HG03558 (cell line): ENCODE measurements around the gene NAA10.

Source experiments
- ATAC-seq: cut with Tn5 transposase; IDR thresholded peaks from one replicate; pipeline ENCODE4 v1.9.1; 2021; ENCODE audit warnings: moderate number of reproducible peaks; ENCODE audit not compliant: unreplicated experiment; ENCODE audit errors: extremely low read depth

The NAA10 gene

DNA sequence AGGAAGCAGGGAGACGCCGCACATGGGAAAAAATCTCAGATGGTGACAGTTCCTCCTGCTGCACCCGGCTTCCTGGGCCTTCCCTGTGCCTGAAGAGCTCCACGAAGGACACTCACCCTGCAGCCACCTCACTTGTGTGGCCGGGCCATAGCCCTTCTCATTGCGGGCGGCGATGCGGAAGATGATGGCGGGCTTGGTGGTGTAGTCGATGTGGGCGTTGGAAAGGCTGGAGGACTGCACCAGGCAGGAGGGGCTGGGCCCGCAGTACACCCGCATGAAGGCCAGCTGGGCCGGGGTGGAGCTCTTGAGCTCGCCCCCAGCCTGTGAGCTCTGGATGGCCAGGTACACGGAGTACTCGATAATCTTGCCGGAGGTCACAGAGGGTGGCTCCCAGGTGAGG is 15.3 kb upstream of the NAA10 start:
- no peak for ATAC-seq

DNA sequence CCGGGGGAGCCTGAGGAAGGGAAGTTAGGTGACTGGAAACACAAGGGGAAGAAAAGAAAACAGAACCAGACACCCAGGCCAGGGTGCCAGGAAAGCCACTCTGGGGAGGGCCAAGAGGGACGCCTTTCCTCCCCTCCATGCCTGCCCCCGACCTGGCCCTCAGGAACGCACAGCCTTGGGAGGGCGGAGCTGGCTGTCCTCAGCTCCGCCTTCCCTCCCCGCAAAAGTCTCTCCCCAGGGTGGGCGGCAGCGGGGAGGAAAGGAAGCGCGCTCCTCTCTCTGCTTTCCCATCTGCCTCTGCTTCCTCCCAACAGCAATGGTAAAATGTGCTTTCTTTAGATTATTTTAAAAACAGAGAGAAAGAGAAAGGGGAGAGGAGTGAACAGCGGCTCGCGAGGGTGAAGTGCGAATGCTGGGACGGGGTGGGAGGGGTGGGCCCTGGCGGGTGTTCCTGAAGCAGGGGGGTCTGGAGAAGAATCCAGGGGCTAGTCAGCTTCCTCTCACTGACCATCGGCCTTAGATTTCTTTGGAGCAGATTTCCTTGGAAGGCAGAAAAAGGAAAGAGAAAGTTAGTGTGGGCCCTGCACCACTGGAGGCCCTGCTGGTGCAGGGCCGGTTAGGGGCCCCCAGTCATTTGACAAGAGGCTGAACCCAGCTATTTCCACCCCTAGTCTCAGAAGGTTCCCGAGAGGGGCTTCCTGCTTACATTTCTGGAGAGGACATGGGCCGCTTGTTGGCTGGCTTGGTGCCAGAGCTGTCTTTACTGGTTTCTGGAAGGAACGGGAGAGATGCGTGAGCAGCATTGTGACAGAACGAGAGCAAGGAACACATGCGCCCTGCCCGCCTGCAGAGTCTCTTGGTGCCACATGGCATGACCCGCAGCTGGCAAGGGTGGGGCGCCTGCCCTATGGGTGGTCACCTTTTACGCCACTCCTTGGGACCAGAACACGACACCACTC is 14.3 kb upstream of the NAA10 start:
- ATAC-seq: no peak

DNA sequence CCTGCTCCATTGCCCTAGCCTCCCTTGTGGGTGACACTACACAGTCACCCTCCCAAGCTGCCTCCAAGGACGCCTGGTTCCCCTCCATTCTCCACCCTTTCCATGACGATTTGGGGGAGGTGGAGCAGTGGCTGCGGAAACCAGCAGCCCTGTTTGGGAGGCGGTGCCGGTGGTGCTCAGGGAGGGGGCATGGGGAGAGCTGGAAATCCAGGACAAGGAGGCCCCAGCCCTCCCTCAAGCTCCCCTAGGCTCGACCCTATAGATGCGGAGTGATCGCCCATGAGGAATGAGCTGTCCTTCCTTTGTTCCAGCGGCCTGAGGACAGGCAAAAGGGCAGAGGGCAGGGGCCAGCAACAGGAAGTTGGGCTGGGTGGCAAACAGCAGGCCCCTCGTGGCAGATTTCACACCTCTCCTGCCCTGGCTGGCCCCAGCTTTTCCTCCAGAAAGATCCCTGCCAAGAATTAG is 13.2 kb upstream of the NAA10 start:
- ATAC-seq: no peak

DNA sequence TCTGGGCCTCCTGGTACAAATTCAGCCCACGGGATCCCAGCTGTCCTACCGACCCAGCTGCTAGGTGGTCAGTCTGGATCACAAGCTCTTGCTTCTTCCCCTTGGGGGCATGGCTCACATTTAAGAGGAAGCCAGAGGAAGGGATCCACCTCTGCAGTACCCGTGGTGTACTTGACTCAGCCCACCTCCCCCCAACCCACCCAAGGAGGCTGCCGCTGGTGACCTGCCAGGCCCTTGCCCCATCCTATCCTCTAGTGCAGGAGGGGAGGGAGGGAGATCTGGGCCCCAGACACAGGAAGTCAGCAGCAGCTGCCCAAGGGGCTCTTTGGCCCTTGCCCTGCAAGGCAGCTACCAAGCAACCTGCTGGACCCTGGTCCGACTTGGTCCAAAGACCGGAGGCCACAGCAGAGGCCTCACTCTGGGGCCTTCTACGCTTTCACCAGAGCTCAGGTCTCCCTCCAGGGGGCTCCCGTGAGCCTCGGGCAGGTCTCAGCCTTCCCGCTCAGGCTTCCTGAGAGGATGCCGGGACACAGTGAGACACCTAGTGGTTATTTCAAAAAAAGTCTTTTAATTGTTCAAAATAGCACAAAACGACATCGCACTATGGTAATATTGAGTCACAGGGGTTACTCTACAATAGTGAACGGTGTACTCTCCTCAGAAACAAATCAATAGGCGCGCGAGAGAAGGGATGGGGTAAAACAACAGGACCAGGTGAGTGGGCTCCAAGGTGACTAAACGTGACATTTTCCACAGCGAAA is 12.4 kb upstream of the NAA10 start:
- peak; percentile 50 for ATAC-seq

DNA sequence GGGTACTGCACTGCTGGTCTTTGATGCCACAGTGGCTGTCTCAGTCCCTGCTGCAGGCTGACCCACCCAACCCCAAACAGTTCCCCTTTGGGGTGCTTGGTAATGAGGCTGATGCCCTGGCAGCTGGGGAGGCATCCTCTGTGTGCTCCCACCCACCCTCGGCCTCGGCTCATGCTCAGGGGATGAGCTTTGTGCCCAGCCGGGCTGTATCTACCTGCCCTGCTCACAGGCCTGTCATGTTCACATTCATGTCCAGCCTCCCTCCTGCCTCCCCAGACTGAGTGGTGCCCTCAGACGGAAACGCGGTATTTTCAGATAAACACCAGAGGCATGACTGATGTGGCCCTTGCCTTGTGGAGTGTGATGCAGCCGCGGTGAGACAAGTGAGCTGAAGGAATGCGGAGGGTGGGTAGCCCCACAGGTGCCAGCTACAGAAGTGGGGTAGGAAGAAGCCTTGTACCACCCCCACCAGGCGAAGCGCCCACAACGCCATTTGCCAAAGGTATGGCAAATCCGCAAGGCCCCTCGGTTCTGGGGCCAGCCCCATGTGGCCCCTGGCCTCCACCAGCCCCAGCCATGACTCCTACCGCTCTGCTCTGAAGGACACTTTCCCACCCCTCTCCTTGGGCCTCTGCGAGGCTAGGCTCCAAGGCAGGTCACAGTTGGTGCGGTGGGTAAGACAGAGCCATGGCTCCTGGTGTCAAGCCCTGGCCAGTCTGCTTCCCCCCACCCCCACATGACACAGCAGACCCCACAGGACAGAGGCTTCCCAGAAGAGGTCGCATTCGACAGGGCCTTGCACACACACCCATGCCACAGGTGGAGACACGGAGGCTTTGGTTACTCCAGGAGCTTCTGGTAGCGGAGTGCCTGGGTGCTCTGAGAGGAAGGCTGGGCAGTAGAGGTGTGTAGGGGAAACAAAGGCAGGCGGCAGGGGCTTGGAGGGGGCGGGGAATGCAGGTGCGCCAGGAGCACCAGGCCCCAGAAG is 11.4 kb upstream of the NAA10 start:
- no peak for ATAC-seq

DNA sequence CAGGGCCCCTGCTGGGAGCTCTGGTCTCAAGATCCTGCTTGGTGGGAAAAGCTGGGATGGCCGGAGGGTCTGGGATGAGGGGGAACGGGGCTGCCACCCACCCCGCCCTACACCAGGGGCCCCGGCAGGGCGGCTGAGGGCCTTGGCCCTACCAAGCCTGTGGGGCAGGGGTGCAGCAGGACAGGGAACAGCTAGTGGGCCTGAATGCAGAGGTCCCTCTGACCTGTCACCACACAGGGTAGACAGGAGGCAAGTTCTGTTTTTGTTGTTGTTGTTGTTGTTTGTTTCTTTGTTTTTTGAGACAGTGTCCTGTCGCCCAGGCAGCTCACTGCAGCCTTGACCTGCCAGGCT is 9.9 kb upstream of the NAA10 start:
- no peak for ATAC-seq

DNA sequence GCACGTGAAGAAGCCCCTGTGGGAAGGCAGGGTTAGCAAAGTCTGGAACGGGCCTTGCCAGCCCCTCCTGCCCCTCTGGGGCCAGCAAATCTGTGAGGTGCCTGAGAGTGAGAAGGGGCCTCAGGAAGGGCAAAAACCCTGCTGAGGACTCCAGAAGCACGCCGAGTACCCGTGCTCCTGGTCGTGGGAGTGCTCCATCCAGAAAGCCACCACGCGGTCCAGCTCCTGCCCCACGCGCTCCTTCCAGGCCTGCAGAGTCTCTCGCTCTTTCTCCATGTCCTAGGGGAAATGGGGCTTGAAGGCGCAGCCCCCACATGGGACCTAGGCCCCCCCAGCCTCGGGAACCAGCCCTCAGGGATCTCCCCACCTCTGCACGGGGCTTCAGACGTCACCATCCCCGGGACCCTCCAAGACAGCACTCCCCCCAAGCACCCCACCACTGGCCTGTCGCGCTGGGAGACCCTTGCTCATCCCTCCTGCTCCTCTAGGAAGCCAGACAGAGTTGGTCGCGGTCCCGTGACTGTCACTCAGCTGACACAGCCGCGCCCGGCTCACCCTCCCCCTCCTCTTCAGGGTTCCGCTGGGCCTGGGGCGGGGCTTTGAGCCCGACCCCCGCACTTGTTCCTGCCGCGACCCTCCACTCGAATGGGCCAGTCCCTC is 9.4 kb upstream of the NAA10 start, which contains the start of gene RENBP:
RENBP (minus strand) TSS at position 504 of the 660 bp plus-strand sequence; CDS start at position 471, 33 bp downstream.
- ATAC-seq: no peak

DNA sequence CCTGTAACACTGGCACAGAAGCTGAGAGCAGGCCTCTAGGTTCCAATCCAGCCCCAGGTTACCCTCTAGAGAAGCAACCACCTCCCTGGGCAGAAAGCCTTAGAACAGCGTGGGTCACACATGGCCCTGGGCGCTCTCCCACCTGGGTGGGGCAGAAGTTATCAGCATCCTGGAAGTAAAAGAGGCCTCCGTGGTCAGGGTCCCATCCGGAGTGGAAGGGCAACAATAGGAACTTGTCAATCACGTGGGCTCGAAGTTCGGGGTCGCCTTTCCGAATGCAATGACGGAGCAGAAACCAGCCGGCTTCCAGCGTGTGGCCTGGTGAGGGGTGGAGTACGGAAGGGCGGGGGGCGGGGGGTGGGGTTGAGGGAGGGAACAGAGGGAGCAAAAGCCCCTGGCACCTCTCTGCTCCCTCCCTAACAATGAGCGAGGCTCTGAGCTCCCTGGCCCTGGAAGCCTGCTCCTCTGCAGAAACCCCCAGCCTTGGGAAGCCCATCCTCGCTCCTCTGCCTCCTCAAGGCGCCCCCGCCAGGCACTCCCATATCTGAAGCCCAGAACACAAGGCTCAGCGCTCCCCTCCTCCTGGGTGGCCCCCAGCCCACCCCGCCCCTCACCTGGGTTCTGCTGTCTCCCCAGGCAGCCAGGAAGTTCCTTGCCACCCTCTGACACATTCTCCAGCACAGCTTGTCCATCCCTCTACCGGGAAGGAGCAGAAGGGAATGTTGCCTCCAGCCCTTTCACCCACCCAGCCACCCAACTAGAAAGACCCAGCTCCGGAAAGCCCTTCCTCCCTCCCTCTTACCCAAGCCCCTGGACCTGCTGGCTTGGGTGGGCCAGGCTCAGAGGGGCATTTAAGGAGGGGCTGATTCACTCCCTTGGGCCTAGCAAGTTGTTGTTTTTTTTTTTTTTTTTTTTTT is 6.8 kb upstream of the NAA10 start:
- ATAC-seq: no peak

DNA sequence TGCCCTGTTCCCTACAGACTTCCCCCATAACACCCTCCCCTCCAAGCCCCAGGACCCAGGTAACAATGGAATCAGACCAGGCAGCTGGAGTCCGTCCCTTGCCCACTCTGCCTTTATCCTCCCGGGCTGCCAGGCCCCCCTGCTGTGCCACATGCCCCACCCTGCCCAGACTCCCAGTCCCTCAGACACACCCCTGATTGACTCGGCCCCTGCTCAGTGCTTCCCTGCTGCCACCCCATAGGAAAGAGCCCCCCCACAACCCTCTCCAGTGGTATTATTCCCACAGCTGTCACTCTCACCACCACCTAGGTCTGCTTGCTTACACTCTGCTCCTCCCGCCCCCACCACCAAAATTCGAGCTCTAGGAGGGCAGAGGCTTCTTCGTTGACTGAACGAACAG is 4.7 kb upstream of the NAA10 start:
- ATAC-seq: no peak

DNA sequence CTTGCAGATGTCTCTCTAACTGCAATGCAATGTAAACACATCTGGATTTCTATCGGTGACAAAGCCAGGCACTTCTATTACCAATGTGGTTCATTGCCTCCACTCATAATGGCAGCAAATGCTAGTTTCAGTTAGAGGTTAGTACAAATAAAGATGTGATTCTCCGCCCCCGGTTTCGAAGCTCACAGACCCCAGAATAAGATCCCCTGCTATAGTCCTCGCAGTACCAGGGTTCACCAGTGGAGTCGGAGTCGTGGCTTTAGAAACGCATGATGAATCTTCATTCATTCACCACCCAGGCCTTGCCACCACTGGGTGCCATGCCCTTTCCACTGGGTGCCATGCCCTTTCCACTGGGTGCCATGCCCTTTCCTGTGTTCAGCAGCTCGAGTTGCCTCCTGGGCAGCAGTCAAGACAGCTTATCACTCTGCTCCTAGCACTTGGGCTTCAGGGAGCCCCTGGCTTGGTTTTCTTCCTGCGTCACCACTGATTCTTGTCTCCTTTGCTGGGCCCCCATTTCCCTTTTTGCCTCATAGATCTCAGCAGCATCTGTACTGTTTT is 3.5 kb upstream of the NAA10 start:
- no peak for ATAC-seq

DNA sequence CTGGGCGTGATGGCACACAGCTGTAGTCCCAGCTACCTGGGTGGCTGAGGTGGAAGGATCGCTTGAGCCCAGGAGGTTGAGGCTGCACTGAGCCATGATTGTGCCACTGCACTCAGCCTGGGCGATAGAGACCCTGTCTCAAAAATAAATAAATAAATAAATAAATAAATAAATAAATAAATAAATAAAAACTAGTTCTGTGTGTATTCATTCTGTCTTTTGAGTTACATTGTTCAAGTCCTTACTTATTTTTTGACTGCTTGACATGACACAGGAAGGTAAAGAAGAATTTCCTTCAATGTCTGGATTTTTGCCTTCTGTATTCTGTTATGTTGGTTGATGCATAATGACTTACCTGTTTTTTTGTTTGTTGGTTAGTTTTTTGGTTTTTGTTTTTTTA is 2.2 kb upstream of the NAA10 start:
- no peak for ATAC-seq

DNA sequence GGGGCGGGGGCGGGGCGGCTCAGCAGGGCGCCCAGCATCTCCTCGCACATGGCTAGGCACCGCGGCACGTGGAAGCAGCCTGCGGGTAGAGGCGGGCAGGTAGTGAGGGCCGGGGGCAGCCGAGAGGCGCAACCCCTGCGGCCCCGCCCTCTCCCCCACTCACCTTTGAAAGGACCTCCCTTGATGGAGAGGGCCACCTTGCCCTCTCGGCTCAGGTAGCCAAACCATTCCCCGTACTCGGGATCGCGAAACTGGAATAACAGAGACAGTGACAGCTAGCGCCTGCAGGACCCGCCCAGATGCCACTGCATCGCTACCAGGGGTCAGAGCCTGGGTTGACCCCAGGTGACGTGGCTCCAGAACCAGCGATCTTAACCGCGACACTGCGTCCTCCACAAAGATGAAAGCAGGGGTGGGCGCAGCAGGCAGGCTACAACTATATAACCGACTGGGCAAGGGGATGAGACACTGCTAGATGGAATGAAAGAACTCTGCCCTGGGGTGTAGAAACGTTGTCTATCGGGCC is 552 bp upstream of the NAA10 start:
- no peak for ATAC-seq

DNA sequence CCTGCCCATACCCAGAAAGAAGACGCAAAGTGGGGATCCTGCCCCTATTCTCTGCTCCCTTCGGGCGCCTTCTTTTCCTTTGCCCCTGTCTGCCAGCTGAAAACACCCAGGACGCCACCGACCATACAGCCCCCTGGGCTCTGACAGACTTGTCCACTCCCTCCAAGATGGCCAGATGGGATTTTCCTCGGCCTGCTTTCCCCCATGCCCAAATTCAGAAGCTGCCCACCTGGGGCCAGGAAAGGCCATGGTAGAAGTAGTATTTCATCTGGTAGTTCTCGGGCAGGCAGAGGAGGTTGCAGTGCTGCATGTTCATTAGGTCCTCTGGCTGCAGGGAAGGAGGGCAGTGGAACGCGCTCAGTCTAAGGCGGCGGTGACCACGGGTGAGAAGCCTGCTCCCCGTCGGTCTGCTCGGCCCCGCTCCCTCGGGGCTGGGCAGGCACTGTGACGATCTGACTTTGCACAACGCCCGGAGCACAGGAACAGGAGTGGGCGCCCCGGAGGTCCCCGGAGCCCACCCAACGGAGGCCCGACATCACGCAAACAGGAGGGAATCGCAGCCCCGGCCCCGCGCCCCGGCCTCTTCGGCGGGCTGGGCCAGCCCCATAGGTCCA is 582 bp downstream of the NAA10 start:
- no peak for ATAC-seq

DNA sequence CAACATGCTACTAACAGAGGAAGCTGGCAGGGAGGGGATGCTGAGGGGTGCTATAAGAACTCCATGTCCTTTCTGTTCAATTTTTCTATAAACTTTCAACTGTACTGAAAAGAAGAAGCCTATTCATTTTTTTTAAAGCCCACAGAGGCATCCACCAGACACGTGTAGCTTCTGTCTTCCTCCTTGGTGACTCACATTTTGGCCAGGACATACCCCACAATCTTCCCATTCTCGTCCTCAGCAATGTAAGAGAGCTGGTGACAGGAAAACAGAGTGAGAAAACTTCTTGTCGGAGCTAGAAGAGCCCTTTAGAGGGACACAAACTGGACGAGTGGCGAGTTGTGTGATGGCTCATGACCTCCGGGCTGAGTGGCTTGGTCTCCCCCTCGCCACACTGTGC is 1.1 kb downstream of the NAA10 start:
- ATAC-seq: no peak

DNA sequence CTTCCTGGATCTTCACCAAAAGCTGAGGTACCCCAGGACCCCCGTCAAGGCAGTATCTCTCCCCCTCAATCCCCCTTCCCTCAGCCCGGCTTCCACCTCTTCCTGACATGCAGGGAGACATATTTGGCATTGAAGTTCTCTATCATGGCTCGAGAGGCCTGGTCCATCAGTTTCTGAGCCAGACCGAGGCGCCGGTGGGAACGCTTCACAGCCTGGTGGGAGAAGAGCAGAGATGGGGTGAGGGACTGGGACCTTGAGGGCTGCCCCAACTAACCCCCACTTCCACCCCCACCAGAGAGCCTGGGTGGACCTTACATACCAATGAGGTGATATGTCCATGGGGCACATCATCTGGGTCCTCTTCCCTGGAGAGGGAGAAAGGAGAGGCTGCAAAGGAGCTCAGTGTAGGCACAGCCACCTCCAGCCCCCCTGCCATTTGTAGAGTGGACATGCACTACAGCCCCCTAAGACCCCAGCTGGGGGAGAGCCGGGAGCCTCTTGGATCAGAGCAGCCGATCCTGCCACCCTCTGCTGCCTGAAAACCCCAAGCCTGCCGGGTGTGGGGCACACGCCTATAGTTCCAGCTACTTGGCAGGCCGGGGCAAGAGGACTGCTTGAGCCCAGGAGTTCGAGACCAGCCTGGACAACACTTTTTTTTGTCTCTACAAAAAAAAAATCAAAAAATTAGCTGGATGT is 2.5 kb downstream of the NAA10 start:
- ATAC-seq: no peak

DNA sequence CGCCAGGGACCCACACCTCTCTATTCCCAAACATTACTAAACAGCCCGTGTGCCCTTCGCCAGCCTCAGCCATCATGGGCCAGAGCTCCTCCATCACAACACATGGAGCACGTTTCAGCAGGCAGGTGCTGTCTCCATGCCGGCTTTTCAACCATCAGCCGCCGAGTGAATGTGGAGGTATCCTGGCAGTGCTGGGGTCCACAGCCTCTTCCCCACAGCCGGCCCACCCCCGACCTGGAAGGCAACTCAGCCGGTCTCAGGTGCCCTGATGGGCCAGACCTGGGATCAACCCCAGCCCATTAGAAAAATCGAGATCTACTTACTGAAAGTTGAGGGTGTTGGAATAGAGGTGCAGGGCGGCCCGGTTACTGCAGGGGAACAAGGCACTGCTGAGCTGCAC is 3.1 kb downstream of the NAA10 start:
- no peak for ATAC-seq

DNA sequence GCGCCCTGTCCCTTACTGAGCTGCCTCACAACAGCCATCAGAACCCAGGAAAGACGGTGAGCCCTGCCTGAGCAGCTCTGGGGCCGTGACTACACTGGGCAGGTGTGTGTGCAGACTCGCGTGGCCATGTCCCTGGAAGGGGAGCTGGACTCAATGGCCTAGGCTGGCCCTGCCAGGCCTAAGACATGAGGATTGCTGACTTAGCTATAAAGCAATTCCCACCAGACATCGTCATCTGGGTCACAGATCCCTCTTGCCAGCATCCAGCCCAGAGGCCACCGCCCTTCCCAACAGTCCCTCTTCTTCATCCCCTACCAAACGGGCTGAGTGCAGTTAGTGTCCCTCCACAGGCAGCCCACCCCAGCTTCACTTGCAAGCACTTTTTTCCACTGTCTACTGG is 3.7 kb downstream of the NAA10 start:
- ATAC-seq: no peak
